ENCODE results near the gene SFN.

Gene SFN

GRCh38 chr1:26848941-26849774 lies 13.8 kb upstream of the SFN start:
- Histone ChIP-seq H3K79me1 (ENCODE audit: low read depth, low read length) (no peaks in the 10 kb centered on the region), H3K9ac (ENCODE audit: low read depth, low read length, poor library complexity) (peak overlapping the region; percentile 54), H2BK12ac (ENCODE audit: low read length) (no peak overlapping the region), H2BK5ac (ENCODE audit: low read length) (no peak overlapping the region), H3K9me3 (replicated peaks in 1 of 2; ENCODE audit: control insufficient read depth in 2 of 2, insufficient read depth in 1 of 2, low read depth in 1 of 2, low read length in 2 of 2) (no peaks in the 10 kb centered on the region), H3K27me3 (ENCODE audit: control insufficient read depth in 3 of 3, insufficient read depth in 3 of 3, low read depth in 1 of 3, low read length in 3 of 3) (no peaks in the 10 kb centered on the region), H3K4ac (ENCODE audit: low read length) (no peak overlapping the region), H3K18ac (ENCODE audit: low read length) (no peak overlapping the region), H2BK15ac (ENCODE audit: low read length) (no peak overlapping the region), H4K91ac (ENCODE audit: low read depth, low read length, poor library complexity) (no peak overlapping the region), H2AK5ac (ENCODE audit: low read depth, low read length) (no peak overlapping the region), H3K4me3 (ENCODE audit: low read length in 2 of 2) (no peak overlapping the region), H3K4me2 (ENCODE audit: insufficient read depth, low read length, poor library complexity, severe bottlenecking) (no peak overlapping the region), H3K4me1 (ENCODE audit: control insufficient read depth in 2 of 2, insufficient read depth in 1 of 2, low read depth in 1 of 2, low read length in 2 of 2) (no peaks in the 10 kb centered on the region), H3K23ac (ENCODE audit: low read depth, low read length, poor library complexity) (peak overlapping the region; percentile 82), H4K8ac (ENCODE audit: low read depth, low read length) (no peak overlapping the region), H3K36me3 (replicated peaks in 1 of 2; ENCODE audit: control insufficient read depth in 2 of 2, insufficient read depth in 2 of 2, low read length in 2 of 2) (peaks cover 46 to 86% of the 10 kb centered on the region in 2 donors), H3K27ac (replicated peaks; ENCODE audit: low read length) (no peak overlapping the region), H3K14ac (ENCODE audit: low read length) (no peak overlapping the region), H2AFZ (ENCODE audit: low read length) (no peak overlapping the region), H2BK120ac (ENCODE audit: low read depth, low read length) (no peak overlapping the region)
- no CpG with 5 or more reads among the region's 10 CpGs for WGBS, 2 donors (ENCODE audit: extremely low coverage in 2 of 2, insufficient read length in 2 of 2, insufficient replicate concordance in 1 of 2)
- DNase-seq (ENCODE audit: low spot score): no peak

GRCh38 chr1:26851106-26851684 lies 11.8 kb upstream of the SFN start:
- H2AFZ ChIP-seq (ENCODE audit: low read length): no peak overlapping the region
- H3K27me3 ChIP-seq (ENCODE audit: control insufficient read depth in 3 of 3, insufficient read depth in 3 of 3, low read depth in 1 of 3, low read length in 3 of 3): no peaks in the 10 kb centered on the region
- H3K27ac ChIP-seq (replicated peaks; ENCODE audit: low read length): no peak overlapping the region
- H3K23ac ChIP-seq (ENCODE audit: low read depth, low read length, poor library complexity): no peak overlapping the region
- H3K4me3 ChIP-seq (ENCODE audit: low read length in 2 of 2): no peak overlapping the region
- no peak for DNase-seq (ENCODE audit: low spot score)
- no peak overlapping the region for H3K14ac ChIP-seq (ENCODE audit: low read length)
- peaks cover 0 to 2% of the 10 kb centered on the region in 2 donors for H3K4me1 ChIP-seq (ENCODE audit: control insufficient read depth in 2 of 2, insufficient read depth in 1 of 2, low read depth in 1 of 2, low read length in 2 of 2)
- H2BK120ac ChIP-seq (ENCODE audit: low read depth, low read length): no peak overlapping the region
- no peak overlapping the region for H2BK5ac ChIP-seq (ENCODE audit: low read length)
- H2BK12ac ChIP-seq (ENCODE audit: low read length): no peak overlapping the region
- no peak overlapping the region for H4K91ac ChIP-seq (ENCODE audit: low read depth, low read length, poor library complexity)
- no peak overlapping the region for H3K4ac ChIP-seq (ENCODE audit: low read length)
- H3K36me3 ChIP-seq (replicated peaks in 1 of 2; ENCODE audit: control insufficient read depth in 2 of 2, insufficient read depth in 2 of 2, low read length in 2 of 2): peaks cover 46 to 97% of the 10 kb centered on the region in 2 donors
- H3K18ac ChIP-seq (ENCODE audit: low read length): no peak overlapping the region
- H3K9me3 ChIP-seq (replicated peaks in 1 of 2; ENCODE audit: control insufficient read depth in 2 of 2, insufficient read depth in 1 of 2, low read depth in 1 of 2, low read length in 2 of 2): no peaks in the 10 kb centered on the region
- no peak overlapping the region for H2BK15ac ChIP-seq (ENCODE audit: low read length)
- H3K4me2 ChIP-seq (ENCODE audit: insufficient read depth, low read length, poor library complexity, severe bottlenecking): no peak overlapping the region
- no peak overlapping the region for H2AK5ac ChIP-seq (ENCODE audit: low read depth, low read length)
- no CpG with 5 or more reads among the region's 12 CpGs for WGBS, 2 donors (ENCODE audit: extremely low coverage in 2 of 2, insufficient read length in 2 of 2, insufficient replicate concordance in 1 of 2)
- H4K8ac ChIP-seq (ENCODE audit: low read depth, low read length): no peak overlapping the region
- no peak overlapping the region for H3K9ac ChIP-seq (ENCODE audit: low read depth, low read length, poor library complexity)
- H3K79me1 ChIP-seq (ENCODE audit: low read depth, low read length): no peaks in the 10 kb centered on the region

GRCh38 chr1:26852701-26853100 lies 10.2 kb upstream of the SFN start:
- H2BK15ac ChIP-seq (ENCODE audit: low read length): no peak overlapping the region

DNA sequence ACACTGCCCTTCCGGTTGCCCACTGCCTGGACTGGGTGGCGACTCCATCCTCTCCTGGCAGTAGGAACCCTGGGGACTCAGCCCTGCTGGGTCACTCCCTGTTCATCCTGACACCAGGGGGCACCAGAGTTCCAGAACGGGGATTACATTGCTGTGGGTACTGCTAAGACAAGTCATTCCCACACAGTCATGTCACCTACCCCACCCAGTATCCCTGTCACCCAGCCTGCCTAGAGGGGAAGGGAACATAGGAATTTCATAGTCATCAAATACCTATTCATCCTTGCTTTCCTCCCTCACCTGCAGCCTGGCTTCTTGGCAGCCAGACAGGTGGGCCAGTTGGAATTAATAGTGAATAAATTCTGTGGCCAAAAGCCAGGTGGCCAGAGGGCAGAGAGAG lies 9.8 kb upstream of the SFN start:
- Histone ChIP-seq H3K4me3 (ENCODE audit: low read length in 2 of 2) (no peak overlapping the region), H3K9ac (ENCODE audit: low read depth, low read length, poor library complexity) (no peak overlapping the region), H2AFZ (ENCODE audit: low read length) (no peak overlapping the region), H3K27ac (replicated peaks; ENCODE audit: low read length) (no peak overlapping the region), H3K27me3 (ENCODE audit: control insufficient read depth in 3 of 3, insufficient read depth in 3 of 3, low read depth in 1 of 3, low read length in 3 of 3) (no peaks in the 10 kb centered on the region), H4K91ac (ENCODE audit: low read depth, low read length, poor library complexity) (no peak overlapping the region), H3K4me2 (ENCODE audit: insufficient read depth, low read length, poor library complexity, severe bottlenecking) (no peak overlapping the region), H3K14ac (ENCODE audit: low read length) (no peak overlapping the region), H3K23ac (ENCODE audit: low read depth, low read length, poor library complexity) (no peak overlapping the region), H3K4me1 (ENCODE audit: control insufficient read depth in 2 of 2, insufficient read depth in 1 of 2, low read depth in 1 of 2, low read length in 2 of 2) (peaks cover 0 to 6% of the 10 kb centered on the region in 2 donors), H2BK15ac (ENCODE audit: low read length) (no peak overlapping the region), H3K4ac (ENCODE audit: low read length) (no peak overlapping the region), H4K8ac (ENCODE audit: low read depth, low read length) (no peak overlapping the region), H2AK5ac (ENCODE audit: low read depth, low read length) (no peak overlapping the region), H3K36me3 (replicated peaks in 1 of 2; ENCODE audit: control insufficient read depth in 2 of 2, insufficient read depth in 2 of 2, low read length in 2 of 2) (peaks cover 45 to 82% of the 10 kb centered on the region in 2 donors), H3K79me1 (ENCODE audit: low read depth, low read length) (no peaks in the 10 kb centered on the region), H2BK120ac (ENCODE audit: low read depth, low read length) (no peak overlapping the region), H3K18ac (ENCODE audit: low read length) (no peak overlapping the region), H2BK5ac (ENCODE audit: low read length) (no peak overlapping the region), H3K9me3 (replicated peaks in 1 of 2; ENCODE audit: control insufficient read depth in 2 of 2, insufficient read depth in 1 of 2, low read depth in 1 of 2, low read length in 2 of 2) (no peaks in the 10 kb centered on the region), H2BK12ac (ENCODE audit: low read length) (no peak overlapping the region)
- no CpG with 5 or more reads among the region's 3 CpGs for WGBS, 2 donors (ENCODE audit: extremely low coverage in 2 of 2, insufficient read length in 2 of 2, insufficient replicate concordance in 1 of 2)
- peak; percentile 79 for DNase-seq (ENCODE audit: low spot score)

More at GRCh38 chr1:26852701-26853100, 10.2 kb upstream of the SFN start:
- DNase-seq (ENCODE audit: low spot score): no peak
- Histone ChIP-seq H3K4ac (ENCODE audit: low read length) (no peak overlapping the region), H3K27me3 (ENCODE audit: control insufficient read depth in 3 of 3, insufficient read depth in 3 of 3, low read depth in 1 of 3, low read length in 3 of 3) (no peaks in the 10 kb centered on the region), H2AFZ (ENCODE audit: low read length) (no peak overlapping the region), H3K79me1 (ENCODE audit: low read depth, low read length) (no peaks in the 10 kb centered on the region), H3K9me3 (replicated peaks in 1 of 2; ENCODE audit: control insufficient read depth in 2 of 2, insufficient read depth in 1 of 2, low read depth in 1 of 2, low read length in 2 of 2) (no peaks in the 10 kb centered on the region), H3K18ac (ENCODE audit: low read length) (no peak overlapping the region), H3K9ac (ENCODE audit: low read depth, low read length, poor library complexity) (no peak overlapping the region), H3K4me3 (ENCODE audit: low read length in 2 of 2) (no peak overlapping the region), H3K4me1 (ENCODE audit: control insufficient read depth in 2 of 2, insufficient read depth in 1 of 2, low read depth in 1 of 2, low read length in 2 of 2) (peaks cover 0 to 6% of the 10 kb centered on the region in 2 donors), H2BK5ac (ENCODE audit: low read length) (no peak overlapping the region), H3K27ac (replicated peaks; ENCODE audit: low read length) (no peak overlapping the region), H3K36me3 (replicated peaks in 1 of 2; ENCODE audit: control insufficient read depth in 2 of 2, insufficient read depth in 2 of 2, low read length in 2 of 2) (peaks cover 46 to 87% of the 10 kb centered on the region in 2 donors), H3K4me2 (ENCODE audit: insufficient read depth, low read length, poor library complexity, severe bottlenecking) (no peak overlapping the region), H4K8ac (ENCODE audit: low read depth, low read length) (no peak overlapping the region), H3K23ac (ENCODE audit: low read depth, low read length, poor library complexity) (no peak overlapping the region), H2BK12ac (ENCODE audit: low read length) (no peak overlapping the region), H2AK5ac (ENCODE audit: low read depth, low read length) (no peak overlapping the region), H4K91ac (ENCODE audit: low read depth, low read length, poor library complexity) (no peak overlapping the region), H3K14ac (ENCODE audit: low read length) (no peak overlapping the region), H2BK120ac (ENCODE audit: low read depth, low read length) (no peak overlapping the region)
- no CpG with 5 or more reads among the region's 9 CpGs for WGBS, 2 donors (ENCODE audit: extremely low coverage in 2 of 2, insufficient read length in 2 of 2, insufficient replicate concordance in 1 of 2)

Data from neuronal stem cell (in vitro differentiated cells).